Retina (tissue), 1 donor: Measurements from ENCODE around the gene SLCO3A1.

Experiments
- DNase-seq: peaks from one replicate; pipeline ENCODE4 v3.0.0-alpha.2; 2016

The SLCO3A1 gene

DNA sequence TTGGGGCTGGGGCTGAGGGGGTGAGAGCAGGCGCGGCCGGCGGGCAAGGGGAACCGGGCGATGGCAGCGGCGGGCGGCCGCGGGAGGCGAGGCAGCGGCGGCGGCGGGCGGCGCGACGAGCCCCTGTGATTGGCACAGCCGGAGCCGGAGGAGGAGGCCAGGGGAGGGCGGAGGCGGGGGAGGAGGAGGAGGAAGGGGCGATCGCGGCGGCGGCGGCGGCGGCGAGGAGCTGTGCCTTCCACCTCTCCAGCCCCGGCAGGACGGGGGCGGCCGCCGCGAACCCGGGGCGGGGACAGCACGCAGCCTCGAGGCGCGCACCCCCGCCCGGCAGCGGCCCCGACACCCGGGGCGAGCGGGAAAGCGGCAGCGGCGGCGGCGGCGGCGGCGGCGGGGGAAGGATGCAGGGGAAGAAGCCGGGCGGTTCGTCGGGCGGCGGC lies at the start of gene SLCO3A1:
SLCO3A1 (plus strand) TSS at position 198 of the 437 bp plus-strand sequence.
- DNase-seq = peak; percentile 45

DNA sequence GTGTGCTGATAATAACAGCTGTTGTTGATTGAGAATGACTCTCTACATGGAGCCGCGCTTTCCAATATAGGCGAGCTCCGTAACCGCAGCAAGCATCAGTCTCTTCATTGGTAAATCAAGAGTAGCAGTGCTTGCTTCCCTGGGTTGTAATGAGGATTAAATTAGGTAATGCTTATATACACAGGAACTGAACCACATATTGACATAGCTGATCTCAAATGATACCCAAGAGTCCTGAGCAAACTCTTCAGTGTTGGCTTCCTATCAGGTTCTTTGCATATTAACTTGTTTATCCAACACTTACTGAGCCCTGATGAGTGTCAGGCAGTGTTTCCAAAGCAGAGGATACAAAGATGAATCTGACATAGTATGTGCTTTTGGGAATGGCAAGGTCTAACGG lies 46.4 kb upstream of the SLCO3A1 start:
- no peak for DNase-seq

DNA sequence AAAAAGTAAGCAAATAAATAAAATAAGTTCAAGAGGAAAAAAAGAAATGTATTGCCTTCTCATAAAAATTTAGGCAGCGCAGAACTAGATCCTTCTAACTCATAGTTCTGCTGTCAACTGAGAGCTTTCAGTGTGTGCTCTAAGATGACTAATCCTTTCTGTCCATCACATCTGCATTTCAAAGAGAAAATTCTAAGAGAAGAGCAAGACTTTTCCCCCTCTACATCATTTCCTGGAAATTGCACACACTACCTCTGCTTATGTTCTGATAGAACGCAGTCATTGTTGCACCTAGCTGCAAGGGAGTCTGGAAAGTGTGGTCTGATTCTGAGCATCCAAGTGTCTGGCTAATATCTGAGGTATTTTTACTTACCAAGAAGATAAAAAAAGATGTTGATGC lies 39.6 kb upstream of the SLCO3A1 start:
- DNase-seq = no peak

DNA sequence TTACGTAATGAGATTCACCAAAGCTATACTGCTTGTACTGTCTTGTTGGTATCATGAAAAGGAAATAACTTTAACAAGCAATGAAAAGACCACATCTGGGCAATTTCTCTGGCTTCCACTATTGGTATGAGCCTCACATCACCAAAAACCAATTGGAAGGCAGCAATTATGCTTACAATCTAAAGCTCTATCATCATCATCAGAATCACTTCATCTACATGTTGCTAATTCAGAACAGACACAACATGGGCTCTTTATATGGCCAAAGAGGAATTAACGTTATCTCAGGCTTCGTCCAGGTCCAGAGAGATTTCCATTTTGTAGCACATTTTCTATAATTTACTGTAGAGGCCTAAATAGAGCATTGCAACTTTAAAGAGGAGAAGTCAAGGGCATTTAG lies 36.6 kb upstream of the SLCO3A1 start:
- DNase-seq = no peak

DNA sequence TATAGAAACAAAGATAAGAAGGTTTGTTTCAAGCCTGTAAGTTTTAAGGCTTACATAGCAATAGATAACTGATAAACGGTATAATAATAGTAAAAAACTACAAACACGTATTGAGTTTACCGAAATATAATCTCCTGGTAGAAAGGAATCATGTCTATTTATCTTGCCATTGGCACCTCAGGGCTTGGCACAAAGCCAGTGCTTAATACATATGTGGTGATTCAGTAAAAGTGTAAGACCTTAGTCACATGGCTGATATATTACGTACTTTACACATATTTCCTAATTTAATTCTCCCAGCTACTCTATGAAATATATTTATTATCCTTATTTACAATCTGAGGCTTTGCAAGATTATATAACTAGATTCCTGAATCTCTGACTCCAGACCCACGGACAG lies 32.0 kb upstream of the SLCO3A1 start:
- no peak for DNase-seq

DNA sequence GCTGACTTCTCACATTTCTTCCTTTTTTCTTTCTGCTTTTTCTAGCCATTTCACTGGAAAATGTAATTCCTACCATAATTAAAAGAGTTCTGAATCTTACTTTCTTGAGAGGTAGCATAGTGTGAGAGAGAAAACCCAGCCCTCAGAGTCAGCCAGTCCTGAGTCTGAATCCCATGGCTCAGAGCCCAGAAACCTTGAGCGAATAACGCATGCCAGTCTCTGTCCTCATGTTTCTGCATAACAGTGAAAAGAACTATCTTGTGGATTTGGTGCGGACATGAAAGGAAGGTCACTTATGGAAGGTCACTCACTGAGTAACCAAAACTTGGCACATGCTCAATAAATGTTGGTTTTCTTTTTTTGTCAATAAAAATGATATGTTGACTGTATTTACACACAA lies 29.3 kb upstream of the SLCO3A1 start:
- DNase-seq = no peak

DNA sequence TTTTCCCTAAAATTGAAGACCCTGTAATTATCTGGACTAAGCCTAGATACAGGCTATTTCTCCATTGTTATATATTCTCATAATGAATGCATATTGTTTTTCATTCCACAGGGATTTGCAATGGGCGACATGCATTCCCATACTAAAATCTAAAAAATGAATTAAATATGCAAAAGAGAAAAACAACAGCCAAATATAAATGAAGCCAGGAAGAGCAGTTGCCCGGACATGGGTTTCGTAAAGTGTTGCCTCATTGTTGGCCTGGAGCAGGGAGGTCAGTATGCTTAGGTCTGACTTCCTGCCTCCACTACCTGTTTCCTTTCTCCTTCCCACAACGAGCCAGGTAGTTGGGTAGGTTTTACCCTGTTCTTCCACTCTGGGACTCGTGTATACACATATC lies 27.1 kb upstream of the SLCO3A1 start:
- no peak for DNase-seq

DNA sequence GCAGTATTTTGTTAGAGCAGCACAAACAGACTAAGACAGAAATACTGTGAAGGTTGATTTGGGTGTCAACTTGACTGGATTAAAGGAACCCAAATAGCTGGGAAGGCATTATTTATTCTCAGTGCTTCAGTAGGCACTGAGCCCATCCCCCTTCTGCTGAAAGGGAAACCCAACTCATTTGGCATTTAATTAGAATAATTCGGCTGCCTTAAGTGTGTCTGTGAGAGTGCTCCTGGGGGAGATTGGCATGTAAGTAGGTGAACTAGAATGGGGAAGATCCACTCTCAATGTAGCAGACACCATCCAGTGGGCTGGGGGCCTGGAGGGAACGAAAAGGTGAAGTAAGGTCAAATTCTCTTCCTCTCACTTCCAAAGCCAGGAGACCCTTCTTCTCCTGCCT lies 20.5 kb upstream of the SLCO3A1 start:
- no peak for DNase-seq

DNA sequence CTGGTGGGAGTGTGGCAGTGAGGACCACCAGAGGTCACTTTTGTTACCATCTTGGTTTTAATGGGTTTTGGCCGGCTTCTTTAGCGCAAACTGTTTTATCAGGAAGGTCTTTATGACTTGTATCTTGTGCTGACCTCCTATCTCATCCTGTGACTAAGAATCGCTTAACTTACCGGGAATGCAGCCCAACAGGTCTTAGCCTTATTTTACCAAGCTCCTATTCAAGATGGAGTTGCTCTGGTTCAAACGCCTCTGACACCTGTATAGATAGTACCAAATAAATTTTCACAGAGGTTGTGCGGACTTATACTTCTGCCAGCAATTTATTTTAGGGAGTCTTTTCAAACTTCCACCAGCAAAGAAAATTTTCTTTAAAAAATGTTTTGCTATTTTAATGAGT lies 13.6 kb upstream of the SLCO3A1 start:
- DNase-seq = no peak

DNA sequence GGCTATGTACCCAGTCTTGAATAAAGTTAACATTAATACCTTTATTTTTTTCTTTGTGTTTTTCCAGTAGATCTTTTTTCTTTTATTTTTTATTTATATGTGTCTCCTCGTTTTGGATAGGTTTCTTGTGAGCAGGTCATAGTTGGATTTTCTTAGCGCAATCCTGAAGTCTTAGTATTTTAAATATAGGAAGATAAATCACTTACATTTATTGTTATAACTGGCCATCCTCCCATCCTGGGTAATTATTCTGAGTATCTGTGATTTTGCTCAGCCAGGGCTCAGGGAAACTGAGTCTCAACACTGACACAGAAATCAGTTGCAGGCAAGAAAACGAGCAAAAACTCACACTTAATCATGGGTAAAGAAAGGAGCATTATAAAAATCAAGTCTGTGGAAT lies 11.6 kb upstream of the SLCO3A1 start:
- no peak for DNase-seq

DNA sequence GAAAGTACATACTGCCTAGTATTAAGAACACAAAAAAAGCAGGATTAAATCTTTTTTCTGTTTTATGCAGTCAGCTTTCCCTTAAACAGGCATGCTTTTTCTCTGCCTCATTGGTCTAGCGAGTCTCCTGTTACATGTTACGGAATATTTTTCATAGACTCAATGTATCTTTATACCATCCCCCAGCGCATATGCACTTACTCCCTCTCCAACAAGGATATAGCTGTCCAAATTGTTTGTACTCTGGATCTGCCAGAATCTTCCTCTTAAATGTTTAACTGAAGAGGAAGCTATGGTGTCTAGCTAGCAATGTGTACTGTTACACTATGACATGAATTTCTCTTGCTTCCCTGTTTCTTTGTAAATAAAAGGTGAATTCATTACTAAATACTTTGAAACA lies 9.2 kb upstream of the SLCO3A1 start:
- DNase-seq = no peak

DNA sequence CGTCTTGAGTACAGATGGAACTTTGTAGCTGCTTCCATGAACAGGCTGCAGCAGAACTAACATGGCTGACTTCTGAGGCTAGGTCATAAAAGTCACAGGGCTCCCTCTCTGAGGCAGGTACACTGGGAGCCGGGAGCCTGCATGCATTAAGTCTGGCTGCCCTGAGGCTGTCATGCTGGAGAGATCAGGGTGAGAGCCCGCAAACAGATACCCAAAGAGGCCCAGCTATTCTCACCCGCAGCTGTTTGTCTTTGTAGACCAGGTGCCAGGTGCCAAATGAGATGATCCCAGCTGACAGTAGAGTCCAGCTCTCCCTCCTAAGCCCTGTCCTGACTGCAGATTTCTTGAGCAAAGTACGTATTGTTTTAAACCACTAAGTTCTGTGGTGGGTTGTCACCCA lies 8.6 kb upstream of the SLCO3A1 start:
- DNase-seq = no peak

DNA sequence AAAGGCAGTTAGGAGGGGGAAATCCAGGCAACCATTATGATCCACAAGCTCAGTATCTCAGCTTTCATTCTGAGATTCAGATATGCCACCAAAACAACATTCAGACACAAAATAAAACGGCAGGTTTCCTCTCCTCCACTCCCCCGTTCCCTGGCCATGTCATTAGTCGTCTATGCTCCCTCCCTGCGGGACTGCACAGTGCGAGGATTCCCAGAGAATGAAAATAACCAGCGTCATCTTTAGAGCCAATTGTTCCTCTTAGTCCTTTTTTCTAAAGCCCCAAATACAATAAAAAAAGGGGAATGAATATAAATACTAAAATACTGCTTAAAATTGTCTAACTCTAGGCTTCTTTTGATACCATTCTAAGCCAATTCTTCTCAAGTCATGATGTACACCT lies 7.8 kb upstream of the SLCO3A1 start:
- DNase-seq = no peak

DNA sequence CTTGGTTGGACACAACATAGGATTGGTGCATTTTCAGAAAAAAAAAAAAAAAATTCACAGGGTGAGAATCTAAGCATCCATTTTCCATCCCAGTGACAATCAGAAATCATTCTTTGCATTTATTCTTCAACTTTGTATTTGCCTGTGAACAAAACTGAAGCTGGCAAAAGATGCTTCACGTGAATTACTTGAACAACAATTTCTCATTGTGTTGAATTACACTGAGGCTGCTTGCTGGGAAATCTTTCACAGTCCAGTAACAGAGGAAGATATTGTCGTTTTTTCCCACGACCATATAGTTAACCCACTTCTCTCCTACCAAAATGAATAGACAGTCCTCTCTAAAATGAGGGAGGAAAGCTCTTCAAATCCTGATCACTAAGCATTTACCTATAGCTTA lies 4.3 kb upstream of the SLCO3A1 start:
- DNase-seq = no peak

DNA sequence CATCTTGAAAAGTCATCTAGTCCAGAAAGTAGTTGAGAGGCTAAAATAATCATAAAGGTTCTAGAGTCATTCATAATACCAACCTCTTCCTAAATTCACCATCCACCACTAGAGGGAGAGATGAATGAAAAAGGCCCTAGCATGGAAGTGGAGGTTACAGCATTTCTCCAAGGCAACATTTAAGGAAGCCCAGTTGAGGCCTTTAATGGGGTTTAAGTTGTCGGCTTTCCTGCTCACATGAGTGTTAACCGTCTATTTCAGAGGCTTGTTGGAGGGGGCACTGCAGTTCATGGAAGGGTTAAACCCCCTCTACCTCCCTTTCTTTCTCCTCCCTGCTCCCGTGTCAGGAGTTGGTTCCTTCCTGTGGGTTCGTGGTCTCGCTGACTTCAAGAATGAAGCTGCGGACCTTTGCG lies 3.8 kb upstream of the SLCO3A1 start:
- DNase-seq = no peak

DNA sequence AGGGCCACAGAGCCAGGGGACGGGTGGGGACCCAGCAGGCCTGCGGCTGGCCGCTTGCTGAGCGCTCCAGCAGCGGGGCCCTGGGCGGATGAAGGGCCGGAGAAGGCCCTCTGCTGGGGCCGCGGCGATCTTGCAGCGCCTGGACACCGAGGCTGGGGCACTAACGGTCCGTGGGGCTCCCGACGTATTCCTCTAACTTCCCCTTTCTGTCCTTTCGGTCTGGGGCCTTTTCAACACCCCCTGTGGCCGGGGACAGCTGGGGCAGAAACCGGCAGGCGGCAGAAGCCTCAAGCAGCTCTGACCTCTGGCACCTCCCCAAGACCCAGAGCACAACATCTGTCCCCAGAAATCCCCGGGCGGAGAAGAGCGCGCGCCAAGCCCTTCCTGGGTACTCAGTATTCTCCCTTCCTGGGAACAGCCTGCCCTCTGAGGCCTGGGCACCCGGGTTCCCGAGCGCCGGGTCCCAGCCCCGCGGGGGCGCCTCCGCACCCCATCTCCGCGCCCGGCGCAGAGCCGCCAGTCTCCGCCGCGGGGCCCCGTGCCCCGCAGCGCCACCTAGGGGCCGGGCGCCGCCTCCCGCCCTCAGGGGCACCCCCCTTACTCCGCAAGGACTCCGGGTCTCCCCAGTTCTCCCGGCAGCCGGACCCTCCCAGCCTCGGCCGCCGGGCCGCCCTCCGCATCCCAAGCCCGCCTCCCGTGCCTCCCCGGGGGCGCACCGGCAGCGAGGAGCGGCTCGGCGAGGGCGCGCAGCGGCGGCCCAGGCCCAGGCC lies 582 bp upstream of the SLCO3A1 start:
- peak; percentile 90 for DNase-seq

DNA sequence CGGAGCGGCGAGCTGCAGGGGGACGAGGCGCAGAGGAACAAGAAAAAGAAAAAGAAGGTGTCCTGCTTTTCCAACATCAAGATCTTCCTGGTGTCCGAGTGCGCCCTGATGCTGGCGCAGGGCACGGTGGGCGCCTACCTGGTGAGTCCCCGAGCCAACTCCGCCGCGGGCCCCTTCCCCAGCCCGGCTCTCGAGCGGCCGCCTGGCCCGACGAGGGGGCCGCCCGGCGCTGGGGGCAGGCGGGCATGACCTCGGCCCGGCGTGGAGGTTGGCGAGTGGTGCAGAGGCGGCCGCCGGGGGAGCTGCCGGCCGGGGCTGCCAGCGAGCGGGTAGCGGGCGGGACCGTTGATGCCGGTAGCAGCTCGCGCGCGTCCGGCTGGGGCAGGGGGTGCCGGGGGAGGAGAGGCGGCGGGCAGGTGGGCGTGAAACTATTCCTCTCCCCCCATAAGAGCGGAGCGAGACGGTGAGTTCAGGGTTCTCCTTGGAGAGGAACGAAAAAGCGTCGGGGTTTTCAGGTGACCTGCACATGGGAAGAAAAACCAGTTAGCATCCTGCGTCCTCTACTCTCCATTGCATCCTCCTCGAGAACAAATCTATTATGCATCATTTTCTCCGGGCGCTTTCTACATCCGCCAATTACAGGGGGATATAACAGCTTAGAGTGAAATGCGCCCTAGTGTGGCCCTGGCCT lies 585 bp downstream of the SLCO3A1 start:
- DNase-seq = peak; percentile 81

DNA sequence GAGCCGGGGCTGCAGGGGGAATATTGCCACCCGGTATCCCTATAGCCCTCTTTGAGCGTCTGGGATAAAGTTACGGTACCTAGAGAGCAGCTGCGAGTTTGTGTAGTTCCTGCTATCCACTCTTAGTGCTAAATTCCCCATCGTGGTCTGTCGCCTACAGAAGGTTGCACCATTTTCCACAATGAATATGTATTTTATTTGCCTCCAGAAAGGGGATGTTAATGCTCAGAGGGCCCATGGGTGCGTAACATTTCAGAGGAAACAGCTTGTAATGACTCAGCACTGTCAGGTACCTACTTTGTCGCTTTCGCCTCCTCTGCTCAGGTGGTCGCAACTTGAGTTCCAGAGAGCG lies 1.1 kb downstream of the SLCO3A1 start:
- DNase-seq = no peak

DNA sequence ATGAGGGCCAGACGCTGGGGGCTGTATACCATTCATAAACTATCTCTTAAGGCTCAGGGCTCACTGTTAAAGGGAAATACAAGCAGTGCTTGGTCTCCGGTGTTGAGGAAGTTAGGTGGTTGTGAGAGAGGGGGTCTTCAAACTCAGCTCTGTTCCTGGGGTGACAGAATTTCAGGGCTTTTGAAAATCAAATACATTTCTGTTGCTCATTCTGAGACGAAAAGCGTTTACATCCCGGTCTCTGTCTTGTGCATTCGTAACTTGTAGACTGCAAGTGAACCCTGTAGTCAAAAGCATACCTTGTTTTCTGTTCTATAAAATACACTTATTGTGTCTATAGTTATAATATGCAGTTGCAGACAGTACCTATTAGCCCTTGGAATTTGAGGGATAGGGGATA lies 1.7 kb downstream of the SLCO3A1 start:
- DNase-seq = no peak

DNA sequence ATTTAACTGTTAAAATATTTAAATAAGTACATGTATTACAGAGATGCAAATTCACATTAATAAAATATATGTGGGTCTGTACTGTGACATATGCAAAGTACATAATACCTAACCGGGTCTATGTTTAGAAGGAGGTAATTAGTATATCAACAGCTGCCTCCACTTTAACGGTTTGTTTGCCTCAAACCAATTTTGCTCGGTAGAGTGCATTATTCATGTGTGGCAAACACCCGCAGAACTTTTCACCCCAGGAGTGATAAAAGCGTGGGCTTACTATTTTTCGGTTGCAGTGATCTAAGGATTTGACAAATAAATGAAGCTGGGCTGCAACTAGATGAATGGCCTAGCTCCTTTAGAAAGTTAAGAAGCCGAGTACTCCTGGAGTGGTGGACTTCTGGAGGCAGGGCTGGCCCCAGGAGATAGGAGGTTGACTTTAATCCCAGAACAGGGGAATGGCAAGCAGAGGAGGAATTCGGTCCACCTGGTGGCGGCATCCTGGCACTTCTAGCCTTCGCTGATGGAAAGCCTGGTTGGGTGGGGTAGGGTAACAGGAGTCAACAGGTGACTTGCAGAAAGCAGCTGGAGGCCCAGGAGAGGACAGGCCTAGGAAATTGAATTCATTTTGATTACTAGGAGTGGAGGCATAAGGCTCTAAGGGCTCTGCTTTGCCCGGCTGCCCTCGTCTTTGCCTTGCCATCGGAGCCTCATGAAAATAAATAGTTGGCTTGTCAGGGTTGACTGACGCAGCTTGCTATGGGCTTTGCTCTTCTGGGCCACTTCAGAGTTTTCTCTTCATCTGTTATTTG lies 2.4 kb downstream of the SLCO3A1 start:
- DNase-seq = peak; percentile 33

DNA sequence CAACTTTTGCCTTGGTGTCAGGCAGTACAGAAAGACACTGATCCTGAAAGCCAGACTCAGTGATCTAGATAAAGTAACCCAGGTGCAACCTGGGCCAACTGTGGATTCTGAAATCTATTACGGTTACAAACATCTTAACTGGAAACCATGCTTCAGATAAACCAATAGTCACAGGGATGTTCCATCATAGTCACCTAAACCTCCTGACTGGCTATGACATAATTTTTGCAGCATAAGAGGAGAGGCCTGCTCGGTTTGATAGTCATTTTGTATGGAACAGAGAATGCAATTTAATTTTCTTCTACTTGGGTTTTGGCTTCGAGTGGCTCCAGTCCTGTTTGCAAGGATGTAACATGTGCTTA lies 3.7 kb downstream of the SLCO3A1 start:
- no peak for DNase-seq

DNA sequence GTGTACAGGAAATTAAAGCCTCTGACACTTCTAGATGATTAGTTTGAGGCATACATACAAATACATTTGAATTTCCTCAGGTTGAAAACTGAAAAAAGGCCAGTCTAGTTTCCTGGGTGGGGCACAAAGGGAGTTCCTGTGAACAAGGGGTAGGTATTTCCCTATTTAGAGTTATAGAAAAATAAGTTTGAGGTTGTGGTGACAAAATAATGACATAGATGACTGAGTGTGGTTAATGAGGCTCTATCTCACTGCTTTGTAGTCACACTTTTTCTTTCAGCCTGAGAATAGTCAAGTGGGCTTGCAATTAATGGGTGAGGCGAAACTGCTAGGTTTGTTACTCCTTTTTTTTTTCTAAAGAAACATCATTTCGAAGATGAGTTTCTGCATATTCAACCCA lies 4.3 kb downstream of the SLCO3A1 start:
- DNase-seq = no peak

DNA sequence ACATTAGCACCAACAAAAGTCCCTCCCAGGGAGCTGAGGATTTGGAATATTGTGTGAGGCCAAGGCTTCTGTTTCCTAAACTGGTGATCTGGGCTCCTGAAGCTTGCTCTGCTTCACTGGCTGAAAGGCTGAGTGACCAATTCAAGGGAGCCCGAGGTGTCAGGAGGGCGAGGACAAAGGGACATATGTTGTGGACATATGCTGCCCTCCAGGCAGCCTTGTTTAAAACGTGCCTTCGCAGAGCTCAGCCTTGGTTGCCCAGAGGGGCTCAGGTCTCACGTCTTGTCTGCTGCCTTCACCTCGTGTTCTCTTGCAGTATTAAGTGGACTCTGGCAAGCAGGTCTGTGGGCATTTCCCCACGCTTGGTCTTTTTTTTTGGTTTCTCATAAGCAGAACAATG lies 7.0 kb downstream of the SLCO3A1 start:
- DNase-seq = peak; percentile 23

DNA sequence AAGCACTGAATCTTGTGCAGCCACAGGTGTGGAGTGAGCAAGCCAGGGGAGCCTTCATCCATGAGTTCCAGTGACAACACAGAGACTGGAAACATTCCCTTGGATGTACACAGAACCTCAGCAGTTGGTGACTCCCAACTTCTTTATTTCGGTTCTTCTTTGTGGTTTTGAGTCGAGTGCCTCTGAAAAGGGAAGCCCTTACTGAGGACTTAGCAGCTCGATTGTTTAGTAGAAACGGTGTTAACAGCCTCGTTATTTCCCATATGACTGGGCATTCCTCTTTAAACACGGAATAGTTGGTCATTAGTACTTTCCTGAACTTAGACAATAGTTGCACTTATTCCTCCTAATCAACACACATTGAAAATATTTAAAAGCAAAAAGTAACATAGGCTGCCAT lies 7.7 kb downstream of the SLCO3A1 start:
- no peak for DNase-seq
